Loucy (cell line): Measurements from ENCODE around the gene WNT4.

Experiments
- H2AFZ ChIP-seq: fragments of 200-600 bp; sonication (generic); 2 replicates; pipeline ENCODE4 v1.6.0; 2016; ENCODE audit warnings: antibody characterized with exemption, mild to moderate bottlenecking, low read length, moderate library complexity
- H3F3A ChIP-seq: fragments of 200-600 bp; 2 replicates; pipeline ENCODE4 v1.6.0; 2016; ENCODE audit warnings: antibody characterized with exemption, low read depth, mild to moderate bottlenecking
- H3K27me3 ChIP-seq: fragments of 200-600 bp; sonication (generic); 2 replicates; pipeline ENCODE4 v1.6.1; 2014; ENCODE audit warnings: low read length, mild to moderate bottlenecking; ENCODE audit not compliant: insufficient read depth, poor library complexity, severe bottlenecking
- H3K36me3 ChIP-seq: fragments of 200-600 bp; sonication (generic); 2 replicates; pipeline ENCODE4 v1.6.1; 2016; ENCODE audit warnings: low read length; ENCODE audit not compliant: insufficient read depth
- H3K4me1 ChIP-seq: fragments of 200-600 bp; sonication (generic); 2 replicates; pipeline ENCODE4 v1.5.1; 2014; ENCODE audit warnings: low read length, mild to moderate bottlenecking; ENCODE audit not compliant: insufficient read depth, poor library complexity, severe bottlenecking
- H3K4me2 ChIP-seq: fragments of 200-600 bp; sonication (generic); 2 replicates; pipeline ENCODE4 v1.6.0; 2014; ENCODE audit warnings: antibody characterized with exemption, low read length, low read depth, mild to moderate bottlenecking; ENCODE audit not compliant: poor library complexity, severe bottlenecking
- H3K4me3 ChIP-seq: fragments of 200-600 bp; sonication (generic); 2 replicates; pipeline ENCODE4 v1.5.1; 2014; ENCODE audit warnings: low read length, mild to moderate bottlenecking, mixed read lengths; ENCODE audit not compliant: poor library complexity, severe bottlenecking
- H3K79me2 ChIP-seq: fragments of 200-600 bp; sonication (generic); 2 replicates; pipeline ENCODE4 v1.6.1; 2014; ENCODE audit warnings: low read length; ENCODE audit not compliant: insufficient read depth
- H3K9ac ChIP-seq: fragments of 200-600 bp; sonication (generic); 2 replicates; pipeline ENCODE4 v1.6.0; 2014; ENCODE audit warnings: mild to moderate bottlenecking, low read depth, low read length, moderate library complexity; ENCODE audit not compliant: poor library complexity, severe bottlenecking
- H3K9me2 ChIP-seq: fragments of 200-600 bp; sonication (generic); replicated peaks from 2 replicates; pipeline ENCODE4 v1.6.1; 2016; ENCODE audit warnings: low read depth, low read length, mixed read lengths
- H3K9me3 ChIP-seq: fragments of 200-600 bp; sonication (generic); 2 replicates; pipeline ENCODE4 v1.6.1; 2014; ENCODE audit warnings: mild to moderate bottlenecking, antibody characterized with exemption, low read length, low read depth; ENCODE audit not compliant: insufficient read depth
- H4K20me1 ChIP-seq: fragments of 200-600 bp; sonication (generic); 2 replicates; pipeline ENCODE4 v1.6.0; 2014; ENCODE audit warnings: antibody characterized with exemption, low read length, mild to moderate bottlenecking; ENCODE audit not compliant: insufficient read depth, poor library complexity, severe bottlenecking
- EZH2phosphoT487 ChIP-seq: fragments of 200-600 bp; IDR thresholded peaks from 2 replicates; pipeline ENCODE4 v1.6.1; 2018; ENCODE audit warnings: antibody characterized with exemption, mild to moderate bottlenecking, moderate library complexity, borderline replicate concordance
- TF ChIP-seq, protein P1 (sequence below): fragments of 200-600 bp; sonication (generic); conservative IDR thresholded peaks from 2 replicates; pipeline ENCODE4 v1.5.1; 2014; ENCODE audit warnings: mild to moderate bottlenecking, antibody characterized with exemption, low read length

Gene WNT4

DNA sequence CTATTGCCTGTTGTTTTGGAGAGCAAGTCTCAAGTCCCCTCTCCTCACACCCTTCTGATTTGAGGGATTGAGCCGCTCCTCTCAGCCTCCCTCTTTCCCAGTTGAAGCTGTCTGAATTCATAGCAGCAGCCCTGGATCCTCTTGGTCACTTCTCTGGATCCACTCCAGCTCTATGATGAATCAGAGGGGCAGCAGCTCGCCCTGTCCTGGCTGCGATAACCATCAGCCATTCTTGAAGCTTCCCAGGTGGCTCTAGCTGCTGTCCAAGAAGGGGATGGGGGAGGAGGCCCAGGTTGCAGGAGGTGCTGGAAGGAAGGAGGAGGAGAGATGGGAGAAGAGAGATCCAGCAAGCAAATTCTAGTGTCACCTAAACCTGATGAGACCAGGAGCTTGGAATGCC, 31.3 kb downstream of the WNT4 start:
- H3K9me2 ChIP-seq = no peaks in the 10 kb centered on the region
- no peak overlapping the region for H3K9ac ChIP-seq
- H3K4me3 ChIP-seq = no peak overlapping the region
- H2AFZ ChIP-seq = no peak overlapping the region
- H3K4me1 ChIP-seq = no peaks in the 10 kb centered on the region
- H3K27me3 ChIP-seq = no peaks in the 10 kb centered on the region
- H3K4me2 ChIP-seq = no peak overlapping the region
- H3K9me3 ChIP-seq = no peaks in the 10 kb centered on the region
- no peaks in the 10 kb centered on the region for H3K79me2 ChIP-seq
- H3K36me3 ChIP-seq = peaks cover 6% of the 10 kb centered on the region; the same call in 1 of the 2 replicates
- H4K20me1 ChIP-seq = peaks cover 2% of the 10 kb centered on the region
- no peaks in the 10 kb centered on the region for H3F3A ChIP-seq
- no peak for TF ChIP-seq EZH2phosphoT487
- TF ChIP-seq, protein P1, sequence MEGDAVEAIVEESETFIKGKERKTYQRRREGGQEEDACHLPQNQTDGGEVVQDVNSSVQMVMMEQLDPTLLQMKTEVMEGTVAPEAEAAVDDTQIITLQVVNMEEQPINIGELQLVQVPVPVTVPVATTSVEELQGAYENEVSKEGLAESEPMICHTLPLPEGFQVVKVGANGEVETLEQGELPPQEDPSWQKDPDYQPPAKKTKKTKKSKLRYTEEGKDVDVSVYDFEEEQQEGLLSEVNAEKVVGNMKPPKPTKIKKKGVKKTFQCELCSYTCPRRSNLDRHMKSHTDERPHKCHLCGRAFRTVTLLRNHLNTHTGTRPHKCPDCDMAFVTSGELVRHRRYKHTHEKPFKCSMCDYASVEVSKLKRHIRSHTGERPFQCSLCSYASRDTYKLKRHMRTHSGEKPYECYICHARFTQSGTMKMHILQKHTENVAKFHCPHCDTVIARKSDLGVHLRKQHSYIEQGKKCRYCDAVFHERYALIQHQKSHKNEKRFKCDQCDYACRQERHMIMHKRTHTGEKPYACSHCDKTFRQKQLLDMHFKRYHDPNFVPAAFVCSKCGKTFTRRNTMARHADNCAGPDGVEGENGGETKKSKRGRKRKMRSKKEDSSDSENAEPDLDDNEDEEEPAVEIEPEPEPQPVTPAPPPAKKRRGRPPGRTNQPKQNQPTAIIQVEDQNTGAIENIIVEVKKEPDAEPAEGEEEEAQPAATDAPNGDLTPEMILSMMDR = no peak

GRCh38 chr1:22111115-22111514, 31.8 kb downstream of the WNT4 start:
- Histone ChIP-seq H3K4me2 (no peak overlapping the region), H3K9ac (no peak overlapping the region), H3K4me3 (no peak overlapping the region), H3K27me3 (no peaks in the 10 kb centered on the region), H3K36me3 (peaks cover 6% of the 10 kb centered on the region; the same call in 1 of the 2 replicates), H3K9me3 (no peaks in the 10 kb centered on the region), H2AFZ (no peak overlapping the region), H3K4me1 (no peaks in the 10 kb centered on the region), H3K9me2 (no peaks in the 10 kb centered on the region), H3K79me2 (no peaks in the 10 kb centered on the region), H4K20me1 (peaks cover 5% of the 10 kb centered on the region), H3F3A (no peaks in the 10 kb centered on the region)
- TF ChIP-seq EZH2phosphoT487 = no peak
- TF ChIP-seq, protein P1 = no peak

DNA sequence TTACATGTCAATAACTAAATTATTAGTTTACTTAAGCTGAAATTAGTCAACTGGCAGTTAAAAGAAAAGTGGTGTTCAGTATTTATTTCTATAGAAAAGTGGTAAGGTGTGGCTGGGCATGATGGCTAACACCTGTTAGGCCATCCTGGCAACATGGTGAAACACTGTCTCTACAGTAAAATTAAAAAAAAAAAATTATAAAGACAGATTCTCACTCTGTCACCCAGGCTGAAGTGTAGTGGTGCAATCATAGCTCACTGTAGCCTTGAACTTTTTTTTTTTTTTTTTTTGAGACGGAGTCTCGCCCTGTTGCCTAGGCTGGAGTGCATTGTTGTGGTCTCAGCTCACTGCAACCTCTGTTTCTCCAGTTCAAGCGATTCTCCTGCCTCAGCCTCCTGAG, 32.9 kb downstream of the WNT4 start:
- no peaks in the 10 kb centered on the region for H3K9me3 ChIP-seq
- no peaks in the 10 kb centered on the region for H3K9me2 ChIP-seq
- H3K9ac ChIP-seq = no peak overlapping the region
- H3K27me3 ChIP-seq = no peaks in the 10 kb centered on the region
- no peak overlapping the region for H2AFZ ChIP-seq
- H3F3A ChIP-seq = no peaks in the 10 kb centered on the region
- H3K4me3 ChIP-seq = no peak overlapping the region
- no peak for TF ChIP-seq EZH2phosphoT487
- TF ChIP-seq, protein P1 = no peak
- peaks cover 12% of the 10 kb centered on the region for H4K20me1 ChIP-seq
- no peaks in the 10 kb centered on the region for H3K79me2 ChIP-seq
- H3K4me1 ChIP-seq = peaks cover 3% of the 10 kb centered on the region
- H3K4me2 ChIP-seq = no peak overlapping the region
- H3K36me3 ChIP-seq = peaks cover 6% of the 10 kb centered on the region; the same call in 1 of the 2 replicates
